Measurements from ENCODE around the gene NAP1L4.
A peak's percentile ranks its signal among the peaks of the same experiment; 100 is the strongest.

DNA sequence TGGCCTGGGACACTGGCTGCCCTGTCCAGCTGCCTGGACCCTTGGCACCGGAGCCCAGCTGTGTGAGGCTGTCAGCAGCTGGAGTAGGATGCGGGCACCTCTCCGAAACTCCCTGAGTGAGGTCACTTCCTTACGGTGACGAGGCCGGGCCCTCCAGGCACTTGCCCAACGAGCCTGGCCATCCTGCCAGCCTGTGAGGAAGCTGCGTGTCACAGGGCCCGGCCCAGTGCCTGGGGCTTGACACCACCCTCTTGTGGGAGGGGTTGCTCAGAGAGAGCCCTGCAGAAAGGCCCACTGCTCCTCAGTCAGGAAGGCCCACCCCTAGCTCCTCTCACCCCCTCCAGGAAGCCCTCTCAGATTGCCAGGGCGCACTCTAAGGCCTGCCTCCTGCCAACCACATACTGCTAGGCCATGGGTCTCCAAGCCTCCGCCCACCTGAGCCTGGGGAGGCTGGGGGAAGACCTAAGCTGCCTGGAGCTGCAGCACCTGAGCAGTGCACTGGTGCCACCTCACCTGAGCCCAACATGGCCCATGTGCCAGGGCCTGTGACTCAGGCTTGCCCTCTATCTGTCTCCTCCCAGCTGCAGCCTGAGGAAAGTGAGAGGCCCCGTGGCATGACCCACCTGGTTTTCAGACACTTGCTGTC, 58.6 kb downstream of the NAP1L4 start:
- no peak for TF ChIP-seq EZH2phosphoT487 (IDR thresholded peaks at IDR 0.05; ENCODE audit: low read length)
- TF ChIP-seq, protein P1, sequence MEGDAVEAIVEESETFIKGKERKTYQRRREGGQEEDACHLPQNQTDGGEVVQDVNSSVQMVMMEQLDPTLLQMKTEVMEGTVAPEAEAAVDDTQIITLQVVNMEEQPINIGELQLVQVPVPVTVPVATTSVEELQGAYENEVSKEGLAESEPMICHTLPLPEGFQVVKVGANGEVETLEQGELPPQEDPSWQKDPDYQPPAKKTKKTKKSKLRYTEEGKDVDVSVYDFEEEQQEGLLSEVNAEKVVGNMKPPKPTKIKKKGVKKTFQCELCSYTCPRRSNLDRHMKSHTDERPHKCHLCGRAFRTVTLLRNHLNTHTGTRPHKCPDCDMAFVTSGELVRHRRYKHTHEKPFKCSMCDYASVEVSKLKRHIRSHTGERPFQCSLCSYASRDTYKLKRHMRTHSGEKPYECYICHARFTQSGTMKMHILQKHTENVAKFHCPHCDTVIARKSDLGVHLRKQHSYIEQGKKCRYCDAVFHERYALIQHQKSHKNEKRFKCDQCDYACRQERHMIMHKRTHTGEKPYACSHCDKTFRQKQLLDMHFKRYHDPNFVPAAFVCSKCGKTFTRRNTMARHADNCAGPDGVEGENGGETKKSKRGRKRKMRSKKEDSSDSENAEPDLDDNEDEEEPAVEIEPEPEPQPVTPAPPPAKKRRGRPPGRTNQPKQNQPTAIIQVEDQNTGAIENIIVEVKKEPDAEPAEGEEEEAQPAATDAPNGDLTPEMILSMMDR (IDR thresholded peaks at IDR 0.05; ENCODE audit: low read length), result peak; percentile 20
